Vagina (tissue), 2 donors: Measurements from ENCODE around the gene DNAJC12. TPM values are rescaled to one million over a fixed set of nuclear protein-coding genes. Genes with fewer than 3 reads are reported as not detected.
"Not testable (repeated sequence)": the region's sequence is repeated elsewhere in the genome, so short reads cannot be mapped to it uniquely, and the experiment has no call there.

Source experiments
- DNase-seq, 2 donors: peaks; one replicate each; pipeline ENCODE4 v3.0.0-alpha.2; 2017; ENCODE audit errors: extremely low spot score in 2 of 2
- H3K27ac ChIP-seq: fragments of 200-600 bp; sonication (generic); one replicate; pipeline ENCODE4 v1.5.1; 2019
- H3K27me3 ChIP-seq: fragments of 200-600 bp; sonication (generic); one replicate; pipeline ENCODE4 v1.5.1; 2019
- H3K36me3 ChIP-seq, 2 donors: fragments of 200-600 bp; sonication (generic); one replicate each; pipeline ENCODE4 v1.5.1; 2017 to 2019
- H3K4me1 ChIP-seq: fragments of 200-600 bp; sonication (generic); one replicate; pipeline ENCODE4 v1.5.1; 2019
- H3K4me3 ChIP-seq, 2 donors: fragments of 200-600 bp; sonication (generic); 1 replicate in 1 of 2; 2 replicates in 1 of 2; pipeline ENCODE4 v1.5.1; 2016 to 2019
- H3K9me3 ChIP-seq: fragments of 200-600 bp; sonication (generic); one replicate; pipeline ENCODE4 v1.5.1; 2019
- POLR2A ChIP-seq, 2 donors: fragments of 450-650 bp; IDR thresholded peaks; one replicate each; pipeline ENCODE4 v1.6.1; 2017; ENCODE audit warnings: antibody characterized with exemption in 2 of 2, mild to moderate bottlenecking in 2 of 2, moderate library complexity in 2 of 2
- POLR2AphosphoS5 ChIP-seq, 2 donors: sonication (generic); formaldehyde crosslinking; IDR thresholded peaks; one replicate each; pipeline ENCODE4 v1.9.0; 2017; ENCODE audit warnings: antibody characterized with exemption in 2 of 2, mild to moderate bottlenecking in 2 of 2, low read depth in 1 of 2; ENCODE audit not compliant: insufficient read depth in 1 of 2
- intact Hi-C: fragments of 100-400 bp; cut with DNase I; formaldehyde crosslinking; loops from one replicate; pipeline ENCODE4 v1.15.1; 2023
- total RNA-seq: library from RNA; depleted of rRNA; stranded (reverse); fragments of >200 nt; gene quantifications from one replicate; pipeline ENCODE4 v1.2.3, GENCODE V29; 2016
- TF ChIP-seq, protein P1 (sequence below), 3 experiments: fragments of 450-650 bp in 2 of 3; fragments of 200-600 bp in 1 of 3; sonication (generic) in 1 of 3; IDR thresholded peaks; one replicate each; pipeline ENCODE4 v1.5.1; 2017 to 2019; ENCODE audit warnings: antibody characterized with exemption in 3 of 3, mild to moderate bottlenecking in 2 of 3, moderate library complexity in 2 of 3

DNAJC12 gene
- total RNA-seq, 1 donor from 2014 or later, result 2.7 TPM

DNA sequence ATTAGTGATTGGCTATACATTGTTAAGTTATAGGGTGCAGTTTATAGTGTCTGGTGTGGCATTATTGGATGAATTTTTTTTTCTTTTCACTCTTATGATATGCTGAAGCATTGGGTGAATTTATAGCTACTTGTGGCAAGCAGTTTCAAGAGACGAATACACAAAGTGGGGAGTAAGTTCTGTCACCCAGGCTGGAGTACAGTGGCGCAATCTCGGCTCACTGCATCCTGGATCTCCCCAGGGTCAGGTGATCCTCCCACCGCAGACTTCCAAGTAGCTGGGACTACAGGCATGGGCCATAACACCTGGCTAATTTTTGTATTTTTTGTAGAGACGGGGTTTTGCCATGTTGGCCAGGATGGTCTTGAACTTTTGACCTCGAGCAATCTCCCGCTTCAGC lies 40.1 kb upstream of the DNAJC12 start:
- Histone ChIP-seq H3K9me3 (no peaks in the 10 kb centered on the region), H3K36me3 (no peaks in the 10 kb centered on the region), H3K27me3 (no peaks in the 10 kb centered on the region), H3K4me3 (no peak overlapping the region), H3K4me1 (no peaks in the 10 kb centered on the region), H3K27ac (no peak overlapping the region)
- no peak for DNase-seq
- TF ChIP-seq, protein P1, sequence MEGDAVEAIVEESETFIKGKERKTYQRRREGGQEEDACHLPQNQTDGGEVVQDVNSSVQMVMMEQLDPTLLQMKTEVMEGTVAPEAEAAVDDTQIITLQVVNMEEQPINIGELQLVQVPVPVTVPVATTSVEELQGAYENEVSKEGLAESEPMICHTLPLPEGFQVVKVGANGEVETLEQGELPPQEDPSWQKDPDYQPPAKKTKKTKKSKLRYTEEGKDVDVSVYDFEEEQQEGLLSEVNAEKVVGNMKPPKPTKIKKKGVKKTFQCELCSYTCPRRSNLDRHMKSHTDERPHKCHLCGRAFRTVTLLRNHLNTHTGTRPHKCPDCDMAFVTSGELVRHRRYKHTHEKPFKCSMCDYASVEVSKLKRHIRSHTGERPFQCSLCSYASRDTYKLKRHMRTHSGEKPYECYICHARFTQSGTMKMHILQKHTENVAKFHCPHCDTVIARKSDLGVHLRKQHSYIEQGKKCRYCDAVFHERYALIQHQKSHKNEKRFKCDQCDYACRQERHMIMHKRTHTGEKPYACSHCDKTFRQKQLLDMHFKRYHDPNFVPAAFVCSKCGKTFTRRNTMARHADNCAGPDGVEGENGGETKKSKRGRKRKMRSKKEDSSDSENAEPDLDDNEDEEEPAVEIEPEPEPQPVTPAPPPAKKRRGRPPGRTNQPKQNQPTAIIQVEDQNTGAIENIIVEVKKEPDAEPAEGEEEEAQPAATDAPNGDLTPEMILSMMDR (IDR thresholded peaks at IDR 0.05), result no peak
- intact Hi-C loops, result no loop called here

DNA sequence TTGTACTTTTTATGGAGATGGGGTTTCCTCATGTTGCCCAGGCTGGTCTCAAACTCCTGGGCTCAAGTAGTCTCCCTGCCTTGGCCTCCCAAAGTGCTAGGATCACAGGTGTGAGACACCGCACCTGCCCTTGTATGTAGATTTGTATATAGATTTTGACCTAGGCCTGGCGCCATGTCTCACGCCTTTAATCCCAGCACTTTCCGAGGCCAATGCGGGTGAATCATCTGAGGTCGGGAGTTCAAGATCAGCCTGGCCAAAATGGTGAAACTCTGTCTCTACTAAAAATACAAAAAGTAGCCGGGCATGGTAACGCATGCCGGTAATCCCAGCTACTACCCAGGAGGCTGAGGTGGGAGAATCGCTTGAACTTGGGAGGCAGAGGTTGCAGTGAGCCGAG lies 39.4 kb upstream of the DNAJC12 start:
- H3K27me3 ChIP-seq, H3K27ac ChIP-seq, DNase-seq, H3K36me3 ChIP-seq, H3K9me3 ChIP-seq, H3K4me3 ChIP-seq, intact Hi-C loops, H3K4me1 ChIP-seq: not testable (repeated sequence)

GRCh38 chr10:67875340-67876238 lies 37.6 kb upstream of the DNAJC12 start:
- Histone ChIP-seq H3K36me3 (no peaks in the 10 kb centered on the region), H3K9me3 (no peaks in the 10 kb centered on the region), H3K4me1 (no peaks in the 10 kb centered on the region), H3K27me3 (no peaks in the 10 kb centered on the region), H3K4me3 (no peak overlapping the region), H3K27ac (no peak overlapping the region)
- DNase-seq, result no peak
- TF ChIP-seq, protein P1 (IDR thresholded peaks at IDR 0.05), result no peak
- no peak for TF ChIP-seq POLR2A (IDR thresholded peaks at IDR 0.05)
- no peak for TF ChIP-seq POLR2AphosphoS5 (IDR thresholded peaks at IDR 0.05; ENCODE audit: insufficient read depth in 1 of 2, low read depth in 1 of 2)
- intact Hi-C loops, result no loop called here

DNA sequence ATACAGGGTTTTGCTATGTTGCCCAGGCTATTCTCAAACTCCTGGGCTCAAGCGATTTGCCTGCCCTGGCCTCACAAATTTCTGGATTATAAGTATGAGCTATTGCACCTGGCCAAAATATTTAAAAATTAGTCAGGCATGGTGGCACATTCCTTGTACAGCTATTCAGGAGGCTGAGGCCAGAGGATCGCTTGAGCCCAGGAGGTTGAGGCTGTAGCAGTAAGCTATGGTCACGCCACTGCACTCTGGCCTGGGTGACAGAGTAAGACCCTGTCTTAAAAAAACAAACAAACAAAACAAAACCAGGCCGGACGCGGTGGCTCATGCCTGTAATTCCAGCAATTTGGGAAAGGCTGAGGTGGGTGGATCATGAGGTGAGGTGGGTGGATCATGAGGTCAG lies 32.0 kb upstream of the DNAJC12 start:
- DNase-seq, result no peak
- intact Hi-C loops, result no loop called here

DNA sequence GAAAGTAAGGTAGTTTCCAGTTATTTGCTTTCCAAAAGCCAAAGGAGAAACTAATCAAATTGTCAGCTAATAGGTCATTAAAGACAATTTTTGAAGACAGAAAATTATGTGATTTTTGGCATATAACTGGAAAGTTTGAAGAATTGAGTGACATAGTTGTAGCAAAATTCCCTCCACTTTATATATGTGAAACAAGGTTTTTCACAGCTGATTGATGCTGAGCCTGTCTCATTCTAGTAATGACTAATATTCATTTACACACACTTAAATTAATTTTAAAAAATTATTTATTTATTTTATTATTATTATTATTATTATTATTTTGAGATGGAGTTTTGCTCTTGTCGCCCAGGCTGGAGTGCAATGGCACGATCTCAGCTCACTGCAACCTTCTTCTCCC lies 30.1 kb upstream of the DNAJC12 start:
- Histone ChIP-seq H3K36me3 (no peaks in the 10 kb centered on the region), H3K9me3 (no peaks in the 10 kb centered on the region), H3K27ac (no peak overlapping the region), H3K27me3 (no peaks in the 10 kb centered on the region), H3K4me1 (no peaks in the 10 kb centered on the region), H3K4me3 (no peak overlapping the region)
- no peak for TF ChIP-seq POLR2A (IDR thresholded peaks at IDR 0.05)
- no peak for TF ChIP-seq POLR2AphosphoS5 (IDR thresholded peaks at IDR 0.05; ENCODE audit: insufficient read depth in 1 of 2, low read depth in 1 of 2)
- TF ChIP-seq, protein P1 (IDR thresholded peaks at IDR 0.05), result no peak
- intact Hi-C loops, result no loop called here
- no peak for DNase-seq

More for the DNA sequence above, 32.0 kb upstream of the DNAJC12 start:
- no peaks in the 10 kb centered on the region for H3K9me3 ChIP-seq
- no peaks in the 10 kb centered on the region for H3K36me3 ChIP-seq
- H3K27me3 ChIP-seq, result no peaks in the 10 kb centered on the region
- H3K4me1 ChIP-seq, result no peaks in the 10 kb centered on the region
- no peak overlapping the region for H3K4me3 ChIP-seq
- TF ChIP-seq, protein P1 (IDR thresholded peaks at IDR 0.05), result no peak
- TF ChIP-seq POLR2A (IDR thresholded peaks at IDR 0.05), result no peak
- no peak for TF ChIP-seq POLR2AphosphoS5 (IDR thresholded peaks at IDR 0.05; ENCODE audit: insufficient read depth in 1 of 2, low read depth in 1 of 2)
- H3K27ac ChIP-seq, result no peak overlapping the region
